Fibroblast of pulmonary artery (primary cell): ENCODE results near the gene GRM7.
"Not testable (repeated sequence)": the region's sequence is repeated elsewhere in the genome, so short reads cannot be mapped to it uniquely, and the experiment has no call there.

Source experiments
- DNase-seq: peaks from one replicate; pipeline ENCODE4 v3.0.0-alpha.2; 2010; ENCODE audit warnings: low read depth
- H3K4me3 ChIP-seq: replicated peaks from 2 replicates; pipeline ENCODE4 v1.5.1; 2011; ENCODE audit warnings: low read depth, mild to moderate bottlenecking, control low read depth, low read length, moderate library complexity
- CTCF ChIP-seq: IDR thresholded peaks from 2 replicates; pipeline ENCODE4 v1.5.1; 2011; ENCODE audit warnings: mild to moderate bottlenecking, control low read depth, low read length, inconsistent platforms; ENCODE audit errors: missing control alignments

Gene GRM7

GRCh38 chr3:6912240-6912639 is 51.3 kb downstream of the GRM7 start:
- no peak for DNase-seq
- H3K4me3 ChIP-seq, result no peak overlapping the region
- TF ChIP-seq CTCF, result no peak

GRCh38 chr3:6915898-6916297 is 55.0 kb downstream of the GRM7 start:
- H3K4me3 ChIP-seq, result no peak overlapping the region
- TF ChIP-seq CTCF, result no peak
- no peak for DNase-seq

GRCh38 chr3:6921066-6921465 is 60.2 kb downstream of the GRM7 start:
- DNase-seq, result no peak
- no peak overlapping the region for H3K4me3 ChIP-seq
- TF ChIP-seq CTCF, result no peak

- TF ChIP-seq CTCF, result no peak
- no peak for DNase-seq
- H3K4me3 ChIP-seq, result no peak overlapping the region
Observed at GRCh38 chr3:6921876-6922275, 61.0 kb downstream of the GRM7 start.

GRCh38 chr3:6928064-6928463 is 67.1 kb downstream of the GRM7 start:
- no peak for TF ChIP-seq CTCF
- DNase-seq, result no peak
- H3K4me3 ChIP-seq, result no peak overlapping the region

- no peak for TF ChIP-seq CTCF
- H3K4me3 ChIP-seq, result no peak overlapping the region
Observed at GRCh38 chr3:6929918-6930317, 69.0 kb downstream of the GRM7 start.

GRCh38 chr3:6935418-6935817 is 74.5 kb downstream of the GRM7 start:
- DNase-seq, result peak; percentile 8
- TF ChIP-seq CTCF, result peak; percentile 25
- not testable (repeated sequence) for H3K4me3 ChIP-seq

More at GRCh38 chr3:6929918-6930317, 69.0 kb downstream of the GRM7 start:
- DNase-seq, result no peak
